Measurements from ENCODE around the gene NSRP1.
"Not testable (repeated sequence)": the region's sequence is repeated elsewhere in the genome, so short reads cannot be mapped to it uniquely, and the experiment has no call there.

Gene NSRP1

GRCh38 chr17:30124273-30124796 is 7.7 kb downstream of the NSRP1 start:
- no peak for DNase-seq

- DNase-seq, result no peak
Observed at GRCh38 chr17:30130121-30130520, 13.5 kb downstream of the NSRP1 start.

DNA sequence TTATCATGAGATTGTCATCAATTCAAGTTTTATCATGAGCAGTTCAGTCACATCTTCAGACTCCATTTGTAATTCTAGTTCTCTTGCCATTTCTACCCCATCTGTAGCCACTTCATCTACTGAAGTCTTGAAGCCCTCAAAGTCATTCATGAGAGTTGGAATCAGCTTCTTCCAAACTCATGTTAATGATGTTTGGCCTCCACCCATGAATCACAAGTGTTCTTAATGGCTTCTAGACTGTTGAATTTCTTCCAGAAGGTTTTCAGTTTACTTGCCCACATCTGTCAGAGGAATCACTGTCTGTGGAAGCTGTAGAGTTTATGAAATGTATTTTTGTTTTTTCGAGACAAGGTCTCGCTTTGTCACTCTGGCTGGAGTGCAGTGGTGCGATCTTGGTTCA is 16.0 kb downstream of the NSRP1 start:
- no peak for DNase-seq

DNA sequence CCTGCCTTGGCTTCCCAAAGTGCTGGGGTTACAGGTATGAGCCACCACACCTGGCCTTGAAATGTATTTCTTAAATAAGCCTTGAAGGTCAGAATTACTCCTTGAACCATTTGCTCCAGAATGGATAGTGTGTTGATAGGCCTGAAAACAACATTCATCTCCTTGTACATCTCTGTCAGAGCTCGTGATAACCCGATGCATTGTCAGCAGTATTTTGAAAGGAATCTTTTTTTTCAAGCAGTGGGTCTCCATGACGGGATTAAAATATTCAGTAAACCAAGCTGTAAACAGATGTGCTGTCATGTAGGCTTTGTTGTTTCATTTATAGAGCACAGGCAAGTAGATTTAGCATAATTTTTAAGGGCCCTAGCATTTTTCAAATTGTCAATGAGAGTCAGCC is 16.6 kb downstream of the NSRP1 start:
- no peak for DNase-seq

- no peak for DNase-seq
Observed at GRCh38 chr17:30134551-30134950, 17.9 kb downstream of the NSRP1 start.

GRCh38 chr17:30137158-30137557 is 20.5 kb downstream of the NSRP1 start:
- no peak for DNase-seq

DNA sequence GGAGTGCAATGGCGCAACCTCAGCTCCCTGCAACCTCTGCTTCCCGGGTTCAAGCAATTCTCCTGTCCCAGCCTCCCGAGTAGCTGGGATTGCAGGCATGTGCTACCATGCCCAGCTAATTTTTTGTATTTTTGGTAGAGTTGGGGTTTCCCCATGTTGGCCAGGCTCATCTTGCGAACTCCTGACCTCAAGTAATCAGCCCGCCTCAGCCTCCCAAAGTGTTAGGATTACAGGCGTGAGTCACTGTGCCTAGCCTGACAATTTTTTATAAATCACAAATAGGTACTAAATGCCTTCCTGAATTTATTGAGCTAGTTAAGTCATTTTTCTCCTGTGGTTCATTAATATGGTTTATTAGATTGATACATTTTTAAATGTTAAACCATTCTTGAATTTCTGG is 31.2 kb downstream of the NSRP1 start:
- DNase-seq, result not testable (repeated sequence)

- no peak for DNase-seq
Observed at GRCh38 chr17:30148376-30148775, 31.8 kb downstream of the NSRP1 start.

DNA sequence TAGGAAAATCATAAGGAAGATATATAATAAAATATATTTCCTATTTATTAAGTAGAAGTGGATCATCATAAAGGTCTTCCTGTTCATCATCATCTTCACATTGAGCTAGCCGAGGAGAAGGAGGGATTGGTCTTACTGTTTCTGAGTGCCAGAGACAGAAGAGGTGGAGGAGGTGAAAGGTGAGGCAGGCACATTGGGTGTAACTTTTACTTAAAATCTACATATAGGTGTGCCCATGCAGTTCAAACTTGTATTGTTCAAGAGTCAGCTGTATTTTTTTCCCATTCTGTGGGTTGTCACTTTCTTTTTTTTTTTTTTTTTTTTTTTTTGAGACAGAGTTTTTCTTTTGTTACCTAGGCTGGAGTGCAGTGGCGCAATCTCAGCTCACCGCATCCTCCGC is 34.9 kb downstream of the NSRP1 start:
- DNase-seq, result no peak

DNA sequence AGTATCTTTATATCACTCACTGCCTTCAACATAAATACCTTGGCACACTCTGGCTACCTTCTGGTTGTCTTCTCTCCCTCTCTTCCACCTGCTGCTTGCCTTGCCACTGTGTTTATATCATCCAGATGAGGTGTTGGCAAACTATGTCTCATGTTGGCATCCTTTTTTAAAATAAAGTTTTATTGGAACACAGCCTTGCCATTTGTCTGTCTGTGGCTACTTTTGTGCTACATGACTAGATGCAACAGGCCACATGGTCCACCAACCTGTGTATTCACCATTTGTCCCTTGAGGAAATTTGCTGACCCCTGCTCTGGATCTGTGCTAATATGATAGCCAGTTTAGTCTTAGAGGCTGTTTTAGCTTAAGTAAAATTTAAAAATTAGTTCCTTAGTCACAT is 36.8 kb downstream of the NSRP1 start:
- DNase-seq, result no peak

DNA sequence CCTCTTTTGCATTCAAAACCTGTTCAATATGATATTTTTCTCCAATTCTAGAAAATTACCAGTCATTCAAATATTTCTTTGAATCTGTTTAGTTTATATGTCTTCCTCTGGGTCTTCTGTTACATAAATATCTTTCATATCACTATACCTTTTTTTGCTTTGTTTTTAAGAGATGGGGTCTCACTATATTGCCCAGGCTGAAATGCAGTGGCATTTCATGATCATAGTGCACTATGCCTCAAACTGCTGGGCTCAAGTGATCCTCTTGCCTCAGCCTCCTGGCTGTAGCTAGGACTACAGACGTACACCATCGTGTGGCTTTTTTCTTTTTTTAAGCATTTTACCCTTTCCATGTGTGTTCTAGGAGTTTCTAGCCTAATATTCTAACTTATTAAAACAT is 38.8 kb downstream of the NSRP1 start:
- no peak for DNase-seq

DNA sequence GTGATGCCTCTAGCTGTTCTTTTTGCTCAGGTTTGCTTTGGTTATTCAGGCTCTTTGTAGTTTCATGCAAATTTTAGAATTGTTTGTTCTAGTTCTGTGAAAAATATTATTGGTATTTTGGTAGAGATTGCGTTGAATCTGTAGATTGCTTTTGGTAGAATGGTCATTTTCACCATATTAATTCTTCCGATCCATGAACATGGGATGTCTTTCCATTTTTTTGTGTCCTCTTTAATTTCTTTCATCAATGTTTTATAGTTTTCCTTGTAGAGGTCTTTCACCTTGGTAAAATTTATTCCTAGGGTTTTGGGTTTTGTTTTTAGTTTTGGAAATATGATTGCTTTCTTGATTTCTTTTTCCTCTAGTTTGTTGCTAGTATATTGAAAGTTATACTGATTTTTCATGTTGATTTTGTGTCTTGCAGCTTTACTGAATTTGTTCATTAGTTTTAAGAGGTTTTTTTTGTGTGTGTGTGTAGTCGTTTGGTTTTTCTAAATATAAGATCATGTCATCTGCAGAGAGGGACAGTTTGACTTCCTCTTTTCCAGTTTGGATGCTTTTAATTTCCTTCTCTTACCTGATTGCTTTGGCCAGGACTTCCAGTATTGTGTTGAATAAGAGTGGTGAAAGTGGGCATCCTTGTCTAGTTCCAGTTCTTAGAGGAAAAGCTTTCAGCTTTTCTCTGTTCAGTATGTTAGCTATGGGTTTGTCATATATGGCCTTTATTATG is 42.4 kb downstream of the NSRP1 start:
- DNase-seq, result no peak

- DNase-seq, result no peak
Observed at GRCh38 chr17:30160419-30161172, 44.0 kb downstream of the NSRP1 start.

DNA sequence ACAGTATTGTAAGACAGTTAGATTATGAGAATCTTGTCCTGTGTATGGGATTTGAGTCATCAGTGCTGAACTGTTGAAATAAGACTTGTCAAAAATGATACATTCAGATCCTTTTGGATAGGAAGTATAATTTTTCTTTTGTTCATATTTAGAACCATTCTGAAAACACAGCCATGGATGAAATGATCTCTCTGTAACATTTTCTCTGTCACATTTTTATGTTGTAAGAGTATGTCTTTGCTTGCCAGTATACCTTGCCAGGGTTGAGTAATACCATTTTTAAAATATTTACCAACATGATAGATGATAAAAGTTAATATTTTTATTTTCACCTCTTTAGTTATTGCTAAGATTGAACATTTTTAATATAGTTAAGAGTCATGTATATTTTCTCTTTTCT is 45.0 kb downstream of the NSRP1 start:
- no peak for DNase-seq

DNA sequence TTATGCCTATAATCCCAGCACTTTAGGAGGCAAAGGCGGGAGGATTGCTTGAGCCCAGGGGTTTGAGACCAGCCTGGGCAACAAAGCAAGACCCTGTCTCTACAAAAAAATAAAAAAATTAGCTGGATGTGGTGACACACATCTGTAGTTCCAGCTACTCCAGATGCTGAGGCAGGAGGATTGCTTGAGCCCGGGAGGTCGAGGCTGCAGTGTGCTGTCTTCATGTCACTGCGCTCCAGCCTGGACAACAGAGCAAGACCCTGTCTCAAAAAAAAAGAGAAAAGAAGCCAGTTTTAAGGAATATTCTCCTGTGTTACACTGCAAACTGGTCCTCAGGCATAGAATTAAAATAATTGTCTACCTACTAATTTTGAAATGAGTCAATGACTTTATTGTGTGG is 47.9 kb downstream of the NSRP1 start:
- DNase-seq, result no peak

GRCh38 chr17:30165147-30165546 is 48.5 kb downstream of the NSRP1 start:
- no peak for DNase-seq

GRCh38 chr17:30165960-30166359 is 49.3 kb downstream of the NSRP1 start:
- no peak for DNase-seq

DNA sequence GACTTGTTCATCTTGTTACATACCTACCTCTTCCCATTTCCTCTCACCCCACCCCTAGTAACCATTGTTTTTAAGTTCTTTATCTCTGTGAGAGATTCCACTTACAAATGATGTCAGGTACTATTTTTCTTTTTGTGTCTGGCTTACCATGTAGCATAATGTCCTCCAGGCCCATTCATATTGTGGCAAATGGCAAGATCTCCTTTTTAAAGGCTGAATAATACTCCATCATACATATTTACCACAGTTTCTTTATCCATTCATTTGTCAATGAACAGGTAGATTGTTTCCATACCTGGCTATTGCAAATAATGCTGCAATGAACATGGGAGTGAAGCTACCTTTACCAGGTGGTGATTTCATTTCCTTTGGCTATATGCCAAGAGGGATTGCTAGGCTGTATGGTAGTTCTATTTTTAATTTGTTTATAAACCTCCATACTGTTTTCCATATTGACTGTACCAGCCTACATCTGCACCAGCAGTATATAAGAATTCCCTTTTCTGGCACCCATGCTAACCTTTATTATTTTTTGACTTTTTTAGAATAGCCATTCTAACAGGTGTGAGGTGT is 53.9 kb downstream of the NSRP1 start:
- no peak for DNase-seq

GRCh38 chr17:30172560-30172959 is 55.9 kb downstream of the NSRP1 start:
- DNase-seq, result no peak

GRCh38 chr17:30173649-30174048 is 57.0 kb downstream of the NSRP1 start:
- DNase-seq, result no peak

DNA sequence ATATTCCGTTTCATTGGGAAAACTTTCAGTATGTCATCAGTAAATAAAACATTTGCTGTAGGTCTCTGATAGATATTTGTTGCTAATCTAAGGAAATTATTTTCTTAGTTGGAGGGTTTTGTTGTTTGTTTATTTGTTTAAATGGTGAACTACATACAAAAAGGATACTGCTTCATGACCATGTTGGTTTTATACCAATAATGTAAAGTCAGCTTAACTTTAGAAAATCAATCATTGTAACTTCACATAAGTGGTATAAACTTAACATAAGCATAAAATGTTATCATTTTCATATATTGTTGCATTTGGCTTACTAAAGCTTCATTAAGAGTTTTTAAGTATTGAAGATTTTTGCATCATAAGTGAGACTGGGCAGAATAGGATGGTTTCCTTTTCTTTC is 57.9 kb downstream of the NSRP1 start:
- DNase-seq, result no peak

GRCh38 chr17:30176855-30177254 is 60.2 kb downstream of the NSRP1 start:
- no peak for DNase-seq

DNA sequence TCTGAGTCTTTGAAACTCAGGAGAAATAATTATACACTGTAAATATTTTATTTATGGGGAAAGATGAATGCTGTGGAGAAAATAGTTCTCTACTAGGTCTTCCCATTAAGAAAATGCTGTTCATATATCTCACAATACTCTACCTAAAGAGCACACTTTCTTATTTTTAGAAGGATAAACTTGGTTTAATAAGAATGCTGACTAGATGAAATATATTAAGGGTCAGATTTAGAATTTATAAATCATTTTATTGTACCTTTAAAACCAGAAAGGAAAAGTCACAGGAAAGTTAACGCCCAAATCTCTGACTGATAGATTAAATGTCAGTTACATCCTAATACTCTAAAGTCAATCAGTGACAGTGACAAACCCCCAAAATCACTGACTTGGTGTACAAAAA is 70.1 kb downstream of the NSRP1 start:
- no peak for DNase-seq

DNA sequence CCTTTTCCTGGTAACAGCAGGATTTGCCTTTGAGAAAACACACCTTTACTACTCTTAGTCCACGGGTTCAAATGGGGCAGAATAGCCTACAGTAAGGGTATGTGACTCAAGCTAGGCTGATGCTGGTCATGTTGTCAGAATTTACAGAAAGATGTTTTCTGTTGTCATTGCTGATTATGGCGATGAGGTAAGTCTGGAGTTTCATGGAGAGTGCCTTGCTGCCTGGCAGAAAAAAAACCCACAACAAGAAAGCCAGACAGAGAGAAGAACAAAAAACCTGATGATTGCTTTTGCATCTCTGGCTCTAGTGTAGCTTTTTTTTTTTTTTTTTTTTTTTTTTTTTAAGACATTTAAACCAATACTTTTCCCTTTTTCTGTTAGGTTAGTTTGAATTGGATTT is 71.0 kb downstream of the NSRP1 start:
- DNase-seq, result no peak
